Loucy (cell line): ENCODE data around the gene LIMS1.

Experiments
- EZH2phosphoT487 ChIP-seq: fragments of 200-600 bp; IDR thresholded peaks from 2 replicates; pipeline ENCODE4 v1.6.1; 2018; ENCODE audit warnings: antibody characterized with exemption, mild to moderate bottlenecking, moderate library complexity, borderline replicate concordance
- TF ChIP-seq, protein P1 (sequence below): fragments of 200-600 bp; sonication (generic); conservative IDR thresholded peaks from 2 replicates; pipeline ENCODE4 v1.5.1; 2014; ENCODE audit warnings: mild to moderate bottlenecking, antibody characterized with exemption, low read length

DNA sequence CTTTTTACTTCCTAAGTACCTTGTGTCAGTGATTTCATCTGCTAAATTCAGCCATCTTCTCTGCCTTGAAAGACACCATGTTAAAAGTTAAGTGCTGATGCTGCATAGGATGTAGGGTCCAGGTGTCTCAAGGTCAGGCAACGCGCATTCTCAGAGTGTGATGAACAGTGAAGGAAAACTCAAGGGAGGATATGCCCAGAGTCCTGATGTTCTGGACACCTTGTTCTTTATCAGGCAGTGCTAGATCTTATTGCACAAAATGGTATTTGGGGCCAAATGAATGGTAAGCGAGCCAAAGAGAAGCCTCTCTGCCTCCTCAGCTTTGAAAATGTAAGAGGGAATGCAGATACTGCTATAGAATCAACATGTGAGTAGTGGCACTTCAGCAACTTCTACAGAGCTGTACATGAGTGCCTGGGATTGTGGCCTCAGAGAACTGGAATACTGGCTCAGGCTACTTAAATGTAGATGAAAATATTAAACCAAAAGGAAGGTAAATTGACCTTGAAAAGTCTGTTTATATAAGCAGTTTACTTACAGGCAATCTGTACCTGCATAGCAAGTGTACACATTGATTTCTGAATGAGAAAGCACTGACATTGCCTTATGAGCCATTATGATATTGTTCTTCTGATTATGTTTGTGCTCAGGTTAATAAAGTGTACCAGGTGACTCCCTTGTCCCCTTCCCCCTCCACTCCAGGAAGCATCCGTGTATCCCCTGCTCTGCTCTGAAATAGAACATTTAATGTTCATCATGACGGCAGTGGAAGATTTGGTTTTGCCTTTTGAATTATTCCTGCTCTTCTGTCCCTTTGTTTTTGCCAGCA is 98.3 kb downstream of the LIMS1 start:
- TF ChIP-seq, protein P1, sequence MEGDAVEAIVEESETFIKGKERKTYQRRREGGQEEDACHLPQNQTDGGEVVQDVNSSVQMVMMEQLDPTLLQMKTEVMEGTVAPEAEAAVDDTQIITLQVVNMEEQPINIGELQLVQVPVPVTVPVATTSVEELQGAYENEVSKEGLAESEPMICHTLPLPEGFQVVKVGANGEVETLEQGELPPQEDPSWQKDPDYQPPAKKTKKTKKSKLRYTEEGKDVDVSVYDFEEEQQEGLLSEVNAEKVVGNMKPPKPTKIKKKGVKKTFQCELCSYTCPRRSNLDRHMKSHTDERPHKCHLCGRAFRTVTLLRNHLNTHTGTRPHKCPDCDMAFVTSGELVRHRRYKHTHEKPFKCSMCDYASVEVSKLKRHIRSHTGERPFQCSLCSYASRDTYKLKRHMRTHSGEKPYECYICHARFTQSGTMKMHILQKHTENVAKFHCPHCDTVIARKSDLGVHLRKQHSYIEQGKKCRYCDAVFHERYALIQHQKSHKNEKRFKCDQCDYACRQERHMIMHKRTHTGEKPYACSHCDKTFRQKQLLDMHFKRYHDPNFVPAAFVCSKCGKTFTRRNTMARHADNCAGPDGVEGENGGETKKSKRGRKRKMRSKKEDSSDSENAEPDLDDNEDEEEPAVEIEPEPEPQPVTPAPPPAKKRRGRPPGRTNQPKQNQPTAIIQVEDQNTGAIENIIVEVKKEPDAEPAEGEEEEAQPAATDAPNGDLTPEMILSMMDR: no peak
- TF ChIP-seq EZH2phosphoT487: no peak
